BJ (cell line): Measurements from ENCODE around the gene MRNIP. TPM values are rescaled to one million over a fixed set of nuclear protein-coding genes. Genes with fewer than 3 reads are reported as not detected.

Experiments used
- CTCF ChIA-PET: fragments of 350-600 bp; formaldehyde crosslinking; extraction: SDS; loops from one replicate; lab custom pipeline; 2021; ENCODE audit warnings: antibody characterized with exemption, inconsistent platforms; lab: Yijun Ruan, JAX
- POLR2A ChIA-PET: fragments of 300-600 bp; sonication (Branson Sonifier 250); formaldehyde crosslinking; extraction: SDS; loops from one replicate; lab custom pipeline; 2021; ENCODE audit warnings: antibody characterized with exemption; lab: Charles Lee
- DNase-seq: peaks from one replicate; pipeline ENCODE4 v3.0.0-alpha.2; 2011; ENCODE audit warnings: low read depth
- H3K27me3 ChIP-seq: 2 replicates; pipeline ENCODE4 v1.6.0; 2011; ENCODE audit warnings: low read length; ENCODE audit not compliant: control insufficient read depth, insufficient read depth
- H3K36me3 ChIP-seq: 2 replicates; pipeline ENCODE4 v1.5.1; 2011; ENCODE audit warnings: low read length; ENCODE audit not compliant: control insufficient read depth, insufficient read depth
- H3K4me3 ChIP-seq: 2 replicates; pipeline ENCODE4 v1.5.1; 2011; ENCODE audit warnings: low read depth, mild to moderate bottlenecking, control low read depth, low read length
- CTCF ChIP-seq: IDR thresholded peaks from 2 replicates; pipeline ENCODE4 v1.5.1; 2011; ENCODE audit warnings: low read depth, mild to moderate bottlenecking, control low read depth, inconsistent platforms, low read length, moderate library complexity; ENCODE audit not compliant: insufficient read depth
- polyA plus RNA-seq: library from polyadenylated mRNA; depleted of rRNA; stranded (reverse); fragments of >200 nt; gene quantifications from 2 replicates; pipeline ENCODE4 v1.2.3, GENCODE V29; 2011

The MRNIP gene
- polyA plus RNA-seq, 1 experiment, result 14.1 TPM

GRCh38 chr5:179875741-179876609 lies 17.4 kb upstream of the MRNIP start:
- no peak for DNase-seq
- ChIA-PET POLR2A (no interaction called here), CTCF (interaction anchor here (0.8 kb wide), 1 partner anchor 46 kb away, joined by 3 read pairs; no protein-coding TSS in a partner anchor)
- TF ChIP-seq CTCF, result no peak
- H3K4me3 ChIP-seq, result no peak overlapping the region
- peaks cover 55% of the 10 kb centered on the region for H3K36me3 ChIP-seq
- H3K27me3 ChIP-seq, result no peaks in the 10 kb centered on the region

- ChIA-PET CTCF (interaction anchor here (0.8 kb wide), 1 partner anchor 47 kb away, joined by 3 read pairs; no protein-coding TSS in a partner anchor), POLR2A (no interaction called here)
- Histone ChIP-seq H3K36me3 (peaks cover 58% of the 10 kb centered on the region), H3K4me3 (no peak overlapping the region), H3K27me3 (no peaks in the 10 kb centered on the region)
- TF ChIP-seq CTCF, result no peak
- no peak for DNase-seq
Observed at GRCh38 chr5:179874536-179875292, 16.1 kb upstream of the MRNIP start.

GRCh38 chr5:179874136-179874535 lies 15.5 kb upstream of the MRNIP start:
- TF ChIP-seq CTCF, result no peak
- peaks cover 60% of the 10 kb centered on the region for H3K36me3 ChIP-seq
- DNase-seq, result no peak

GRCh38 chr5:179873588-179874110 lies 15.0 kb upstream of the MRNIP start:
- H3K36me3 ChIP-seq, result peaks cover 59% of the 10 kb centered on the region
- no peak overlapping the region for H3K4me3 ChIP-seq
- DNase-seq, result no peak
- ChIA-PET POLR2A (no interaction called here), CTCF (interaction anchor here (0.9 kb wide), 1 partner anchor 204 kb away, joined by 3 read pairs; no protein-coding TSS in a partner anchor)
- H3K27me3 ChIP-seq, result no peaks in the 10 kb centered on the region
- no peak for TF ChIP-seq CTCF

More at GRCh38 chr5:179874136-179874535, 15.5 kb upstream of the MRNIP start:
- H3K4me3 ChIP-seq, result no peak overlapping the region
- H3K27me3 ChIP-seq, result no peaks in the 10 kb centered on the region
- ChIA-PET CTCF (interaction anchor here (0.9 kb wide), 1 partner anchor 205 kb away, joined by 3 read pairs; no protein-coding TSS in a partner anchor), POLR2A (no interaction called here)
